HCT116 (cell line): Measurements from ENCODE around the gene FADS1. TPM values are rescaled to one million over a fixed set of nuclear protein-coding genes. Genes with fewer than 3 reads are reported as not detected.

Experiments used
- ATAC-seq: fragments of 200-7000 bp; cut with Tn5 transposase; 2 replicates; pipeline ENCODE4 v1.9.1; 2020; ENCODE audit warnings: mild to moderate bottlenecking, moderate library complexity
- BruUV-seq: library from RNA; stranded (reverse); fragments of 400-500 nt; replicated peaks from 2 replicates; lab custom pipeline; 2021; lab: Mats Ljungman, UMichigan
- CTCF ChIA-PET: fragments of 300-600 bp; sonication (Branson Sonifier 250); formaldehyde crosslinking; loops from one replicate; lab custom pipeline; 2021; ENCODE audit warnings: antibody characterized with exemption; lab: Charles Lee
- POLR2A ChIA-PET: fragments of 300-600, 350-600 bp; sonication (Branson Sonifier 250); formaldehyde crosslinking; loops from one replicate; lab custom pipeline; 2021; ENCODE audit warnings: antibody characterized with exemption; lab: Charles Lee
- RAD21 ChIA-PET, 2 experiments: fragments of 300-600 bp; sonication (Branson Sonifier 250); formaldehyde crosslinking; loops; one replicate each; lab custom pipeline; 2023; ENCODE audit warnings: low total read pairs in 2 of 2; ENCODE audit not compliant: uncharacterized antibody in 2 of 2, unreplicated experiment in 2 of 2, low non-redundant PET in 1 of 2; lab: Charles Lee
- DNase-seq: peaks from one replicate; pipeline ENCODE4 v3.0.0-alpha.2; 2010; ENCODE audit warnings: low read depth, low spot score
- H2AFZ ChIP-seq: fragments of 200-600 bp; shearing (Covaris generic), sonication (generic); 2 replicates; pipeline ENCODE4 v1.6.1; 2017; ENCODE audit warnings: low read depth, mixed run types, mixed read lengths, antibody characterized with exemption, low read length; ENCODE audit not compliant: poor library complexity, severe bottlenecking
- H3K27ac ChIP-seq: 2 replicates; pipeline ENCODE4 v1.5.1; 2012; ENCODE audit warnings: low read depth, low read length
- H3K27me3 ChIP-seq: fragments of 200-600 bp; sonication (generic); 2 replicates; pipeline ENCODE4 v1.6.1; 2016; ENCODE audit warnings: mixed run types, low read length, mixed read lengths; ENCODE audit not compliant: insufficient read depth
- H3K36me3 ChIP-seq, 2 experiments: fragments of 200-500 bp in 1 of 2; fragments of 200-600 bp in 1 of 2; sonication (Bioruptor generic) in 1 of 2; sonication (generic) in 1 of 2; 2 replicates each; pipeline versions ENCODE4 v1.5.1 to v1.6.1; 2014 to 2016; ENCODE audit warnings: low read length in 2 of 2, inconsistent platforms in 1 of 2, mixed read lengths in 1 of 2, mixed run types in 1 of 2; ENCODE audit not compliant: insufficient read depth in 2 of 2, control insufficient read depth in 1 of 2
- H3K4me1 ChIP-seq, 2 experiments: fragments of 200-600 bp in 1 of 2; sonication (generic) in 1 of 2; 2 replicates each; pipeline versions ENCODE4 v1.5.1 to v1.6.1; 2012 to 2017; ENCODE audit warnings: low read length in 2 of 2, inconsistent platforms in 1 of 2, mild to moderate bottlenecking in 1 of 2, mixed read lengths in 1 of 2, mixed run types in 1 of 2, moderate library complexity in 1 of 2; ENCODE audit not compliant: insufficient read depth in 2 of 2, control insufficient read depth in 1 of 2
- H3K4me2 ChIP-seq: fragments of 200-600 bp; sonication (generic); 2 replicates; pipeline ENCODE4 v1.6.1; 2017; ENCODE audit warnings: mixed run types, low read length, mixed read lengths
- H3K4me3 ChIP-seq, 2 experiments: fragments of 200-600 bp in 1 of 2; sonication (generic) in 1 of 2; replicated peaks in 1 of 2; 2 replicates each; pipeline ENCODE4 v1.5.1; 2011 to 2016; ENCODE audit warnings: low read length in 2 of 2, control low read depth in 1 of 2, low read depth in 1 of 2, mild to moderate bottlenecking in 1 of 2, mixed read lengths in 1 of 2, mixed run types in 1 of 2
- H3K79me2 ChIP-seq: fragments of 200-600 bp; sonication (generic); 2 replicates; pipeline ENCODE4 v1.6.1; 2017; ENCODE audit warnings: mild to moderate bottlenecking, mixed run types, low read length, moderate library complexity, mixed read lengths; ENCODE audit not compliant: insufficient read depth
- H3K9ac ChIP-seq: fragments of 200-600 bp; sonication (generic); 2 replicates; pipeline ENCODE4 v1.6.1; 2016; ENCODE audit warnings: low read length, mixed read lengths
- H3K9me2 ChIP-seq: fragments of 200-600 bp; sonication (generic), shearing (Covaris generic); 2 replicates; pipeline ENCODE4 v1.6.1; 2017; ENCODE audit warnings: mixed run types, mild to moderate bottlenecking, moderate library complexity; ENCODE audit not compliant: insufficient read depth
- H3K9me3 ChIP-seq, 2 experiments: fragments of 200-500 bp in 1 of 2; fragments of 200-600 bp in 1 of 2; sonication (Bioruptor generic) in 1 of 2; sonication (generic) in 1 of 2; 2 replicates each; pipeline ENCODE4 v1.6.1; 2014 to 2017; ENCODE audit warnings: low read length in 2 of 2, mixed read lengths in 2 of 2, inconsistent platforms in 1 of 2, low read depth in 1 of 2, mild to moderate bottlenecking in 1 of 2, mixed run types in 1 of 2, moderate library complexity in 1 of 2; ENCODE audit not compliant: control insufficient read depth in 1 of 2, insufficient read depth in 1 of 2
- H4K20me1 ChIP-seq: fragments of 200-600 bp; sonication (generic), shearing (Covaris generic); 2 replicates; pipeline ENCODE4 v1.6.1; 2017; ENCODE audit warnings: mixed run types, mild to moderate bottlenecking, moderate library complexity; ENCODE audit not compliant: insufficient read depth
- ATF3 ChIP-seq: IDR thresholded peaks from 2 replicates; pipeline ENCODE4 v1.6.1; 2012
- CBX3 ChIP-seq: IDR thresholded peaks from 2 replicates; pipeline ENCODE4 v1.6.1; 2012; ENCODE audit warnings: low read depth
- CEBPB ChIP-seq: IDR thresholded peaks from 2 replicates; pipeline ENCODE4 v1.6.1; 2012; ENCODE audit warnings: low read depth
- CTCF ChIP-seq, 3 experiments: fragments of 200-600 bp in 1 of 3; sonication (generic) in 1 of 3; IDR thresholded peaks in 2 of 3; conservative IDR thresholded peaks in 1 of 3; 2 replicates each; pipeline ENCODE4 v1.5.1; 2012 to 2017; ENCODE audit warnings: low read depth in 2 of 3, low read length in 2 of 3, antibody characterized with exemption in 1 of 3, borderline replicate concordance in 1 of 3, control low read depth in 1 of 3, mild to moderate bottlenecking in 1 of 3, mixed read lengths in 1 of 3, mixed run types in 1 of 3, moderate library complexity in 1 of 3; ENCODE audit not compliant: insufficient read depth in 1 of 3
- EGR1 ChIP-seq: IDR thresholded peaks from 2 replicates; pipeline ENCODE4 v1.6.1; 2012; ENCODE audit warnings: low read depth
- EZH2 ChIP-seq: fragments of 200-600 bp; sonication (generic); IDR thresholded peaks from 2 replicates; pipeline ENCODE4 v1.6.1; 2017; ENCODE audit warnings: antibody characterized with exemption, mixed run types
- FOSL1 ChIP-seq: IDR thresholded peaks from 2 replicates; pipeline ENCODE4 v1.6.1; 2012; ENCODE audit warnings: low read depth
- JUND ChIP-seq: IDR thresholded peaks from 2 replicates; pipeline ENCODE4 v1.6.1; 2012
- POLR2A ChIP-seq: IDR thresholded peaks from 2 replicates; pipeline ENCODE4 v1.7.0; 2011; ENCODE audit warnings: borderline replicate concordance; ENCODE audit not compliant: insufficient read depth, insufficient read length; ENCODE audit errors: extremely low read depth
- POLR2AphosphoS5 ChIP-seq: IDR thresholded peaks from 2 replicates; pipeline ENCODE4 v1.6.1; 2011; ENCODE audit warnings: mild to moderate bottlenecking, low read depth, low read length, moderate library complexity
- RAD21 ChIP-seq: IDR thresholded peaks from 2 replicates; pipeline ENCODE4 v1.6.1; 2012; ENCODE audit warnings: low read depth, mild to moderate bottlenecking
- SIN3A ChIP-seq: IDR thresholded peaks from 2 replicates; pipeline ENCODE4 v1.6.1; 2012; ENCODE audit warnings: low read depth
- SP1 ChIP-seq: IDR thresholded peaks from 2 replicates; pipeline ENCODE4 v1.6.1; 2012; ENCODE audit warnings: low read depth
- SRF ChIP-seq: IDR thresholded peaks from 2 replicates; pipeline ENCODE4 v1.6.1; 2012; ENCODE audit warnings: low read depth
- TCF7L2 ChIP-seq: IDR thresholded peaks from 2 replicates; pipeline ENCODE4 v1.7.0; 2011; ENCODE audit warnings: borderline replicate concordance, inconsistent platforms; ENCODE audit not compliant: insufficient read depth, insufficient read length; ENCODE audit errors: extremely low read depth
- YY1 ChIP-seq: IDR thresholded peaks from 2 replicates; pipeline ENCODE4 v1.6.1; 2011; ENCODE audit warnings: low read length, low read depth, moderate library complexity, mild to moderate bottlenecking; ENCODE audit not compliant: insufficient replicate concordance; ENCODE audit errors: extremely low read depth
- intact Hi-C: fragments of 100-400 bp; cut with micrococcal nuclease; formaldehyde crosslinking; loops from 2 replicates; pipeline ENCODE4 v1.10.0; 2022
- total RNA-seq: library from RNA; stranded (reverse); gene quantifications from one replicate; pipeline ENCODE4 v1.2.1, GENCODE V29; 2021; ENCODE audit not compliant: unreplicated experiment

The FADS1 gene
- total RNA-seq, 1 experiment from 2014 or later, result 56.6 TPM

GRCh38 chr11:61776561-61777075 is 40.2 kb downstream of the FADS1 start:
- H3K36me3 ChIP-seq, result peaks cover 3 to 10% of the 10 kb centered on the region in 2 experiments; a peak in 1 of 4 replicates
- TF ChIP-seq SP1 (no peak), RAD21 (peak; percentile 86), CTCF (IDR thresholded peaks at IDR 0.05 in 2 of 3, conservative IDR thresholded peaks at IDR 0.05 in 1 of 3; ENCODE audit: borderline replicate concordance in 1 of 3, insufficient read depth in 1 of 3, low read depth in 2 of 3, low read length in 2 of 3) (peak; percentile 85 to 95 (median 92))
- no TSS peak for BruUV-seq
- intact Hi-C loops, result loop anchor here (1.0 kb wide), 2 partner anchors 24 to 29 kb away; partner anchors contain the start of gene MYRF
- no peak overlapping the region for H3K9ac ChIP-seq
- H3K9me3 ChIP-seq, result no peaks in the 10 kb centered on the region
- no peak overlapping the region for H3K27ac ChIP-seq
- H3K9me2 ChIP-seq, result no peaks in the 10 kb centered on the region
- H3K4me2 ChIP-seq, result no peak overlapping the region
- no peaks in the 10 kb centered on the region for H3K27me3 ChIP-seq
- POLR2A ChIA-PET, result no interaction called here
- no peak overlapping the region for H3K4me3 ChIP-seq
- peak; percentile 84 for ATAC-seq
- no peak overlapping the region for H2AFZ ChIP-seq
- DNase-seq, result peak; percentile 28
- no peaks in the 10 kb centered on the region for H3K79me2 ChIP-seq
- H3K4me1 ChIP-seq, result peaks cover 10 to 12% of the 10 kb centered on the region in 2 experiments
- RAD21 ChIA-PET, result no interaction called here
- no peaks in the 10 kb centered on the region for H4K20me1 ChIP-seq
- CTCF ChIA-PET, result no interaction called here

- Histone ChIP-seq H3K4me1 (peaks cover 10 to 12% of the 10 kb centered on the region in 2 experiments), H2AFZ (no peak overlapping the region), H3K9me3 (no peaks in the 10 kb centered on the region), H3K27me3 (no peaks in the 10 kb centered on the region), H3K4me2 (no peak overlapping the region), H3K9me2 (no peaks in the 10 kb centered on the region), H4K20me1 (no peaks in the 10 kb centered on the region), H3K79me2 (no peaks in the 10 kb centered on the region), H3K36me3 (peaks cover 3 to 7% of the 10 kb centered on the region in 2 experiments; a peak in 1 of 4 replicates), H3K9ac (no peak overlapping the region), H3K27ac (no peak overlapping the region), H3K4me3 (no peak overlapping the region)
- ATAC-seq (peak; percentile 15; the same call in 1 of the 2 replicates), DNase-seq (no peak)
- ChIA-PET CTCF (interaction anchor here (1.3 to 1.4 kb wide), 2 partner anchors 12 to 28 kb away, joined by 5 to 6 read pairs; no protein-coding TSS in a partner anchor), POLR2A (no interaction called here), RAD21 (no interaction called here)
- TF ChIP-seq POLR2AphosphoS5 (no peak; the same call in 1 of the 2 replicates), JUND (no peak), EGR1 (no peak), YY1 (no peak), TCF7L2 (no peak), RAD21 (no peak), EZH2 (no peak), CBX3 (no peak), ATF3 (no peak), CEBPB (no peak), FOSL1 (no peak), POLR2A (no peak), SP1 (no peak), SRF (no peak), SIN3A (no peak)
- no TSS peak for BruUV-seq
- intact Hi-C loops, result loop anchor here (1.0 kb wide), 2 partner anchors 24 to 29 kb away; partner anchors contain the start of gene MYRF
Measured at GRCh38 chr11:61775606-61776554, 40.9 kb downstream of the FADS1 start.
